Endothelial cell of umbilical vein (primary cell): ENCODE data around the gene SESN3. TPM values are rescaled to one million over a fixed set of nuclear protein-coding genes. Genes with fewer than 3 reads are reported as not detected.

Experiments
- BruUV-seq: library from RNA; stranded (reverse); fragments of 400-500 nt; replicated peaks from 2 replicates; lab custom pipeline; 2021; lab: Mats Ljungman, UMichigan
- CTCF ChIA-PET: fragments of 300-600, 350-600 bp; sonication (Branson Sonifier 250); formaldehyde crosslinking; loops from one replicate; lab custom pipeline; 2021; ENCODE audit warnings: antibody characterized with exemption, inconsistent platforms; lab: Charles Lee
- POLR2A ChIA-PET: fragments of 300-600, 350-600 bp; sonication (Branson Sonifier 250); formaldehyde crosslinking; loops from one replicate; lab custom pipeline; 2021; ENCODE audit warnings: antibody characterized with exemption, inconsistent platforms; lab: Charles Lee
- DNase-seq: peaks from one replicate; pipeline ENCODE4 v3.0.0-alpha.2; 2011; ENCODE audit warnings: low read depth, low spot score
- FAIRE-seq: peaks from 2 replicates; lab custom pipeline; 2011; peaks lifted over from hg19 to GRCh38; lab: Jason Lieb, UNC
- H2AFZ ChIP-seq: 2 replicates; pipeline ENCODE4 v1.6.0; 2012; ENCODE audit warnings: low read depth, low read length, control low read depth, inconsistent platforms
- H3K27ac ChIP-seq: 2 replicates; pipeline ENCODE4 v1.5.1; 2011; ENCODE audit warnings: low read depth, mild to moderate bottlenecking, control low read depth, low read length, moderate library complexity; ENCODE audit not compliant: insufficient read depth
- H3K27me3 ChIP-seq, 2 experiments: 2 replicates each; pipeline versions ENCODE4 v1.6.0 to v1.6.1; 2011; ENCODE audit warnings: low read length in 2 of 2, mixed read lengths in 1 of 2; ENCODE audit not compliant: control insufficient read depth in 2 of 2, insufficient read depth in 2 of 2
- H3K36me3 ChIP-seq, 2 experiments: 2 replicates in 1 of 2; 3 replicates in 1 of 2; pipeline ENCODE4 v1.5.1; 2011; ENCODE audit warnings: low read length in 2 of 2, mild to moderate bottlenecking in 1 of 2, moderate library complexity in 1 of 2; ENCODE audit not compliant: control insufficient read depth in 2 of 2, insufficient read depth in 2 of 2; ENCODE audit errors: extremely low read depth in 1 of 2
- H3K4me1 ChIP-seq: 3 replicates; pipeline ENCODE4 v1.5.1; 2011; ENCODE audit warnings: mild to moderate bottlenecking, low read length; ENCODE audit not compliant: control insufficient read depth, insufficient read depth; ENCODE audit errors: extremely low read depth
- H3K4me2 ChIP-seq: 2 replicates; pipeline ENCODE4 v1.6.1; 2011; ENCODE audit warnings: low read length, control low read depth, mixed read lengths; ENCODE audit not compliant: insufficient read depth
- H3K4me3 ChIP-seq, 3 experiments: fragments of 200-600 bp in 1 of 3; sonication (generic), shearing (Covaris generic) in 1 of 3; replicated peaks in 1 of 3; 2 replicates each; pipeline ENCODE4 v1.5.1; 2011 to 2016; ENCODE audit warnings: control low read depth in 3 of 3, low read length in 3 of 3, mild to moderate bottlenecking in 2 of 3, inconsistent platforms in 1 of 3, low read depth in 1 of 3, moderate library complexity in 1 of 3; ENCODE audit not compliant: insufficient read depth in 1 of 3
- H3K79me2 ChIP-seq: 2 replicates; pipeline ENCODE4 v1.6.0; 2012; ENCODE audit warnings: low read length, inconsistent platforms; ENCODE audit not compliant: control insufficient read depth, insufficient read depth
- H3K9ac ChIP-seq: replicated peaks from 2 replicates; pipeline ENCODE3; 2011; ENCODE audit warnings: low read length, control low read depth; ENCODE audit not compliant: insufficient read depth; ENCODE audit errors: extremely low read depth
- H3K9me1 ChIP-seq: replicated peaks from 3 replicates; pipeline ENCODE4 v1.6.0; 2011; ENCODE audit warnings: mild to moderate bottlenecking, low read length; ENCODE audit not compliant: control insufficient read depth, insufficient read depth; ENCODE audit errors: extremely low read depth
- H3K9me3 ChIP-seq: replicated peaks from 2 replicates; pipeline ENCODE4 v1.5.1; 2012; ENCODE audit warnings: low read length, inconsistent platforms; ENCODE audit not compliant: control insufficient read depth, insufficient read depth
- H4K20me1 ChIP-seq: replicated peaks from 2 replicates; pipeline ENCODE3; 2011; ENCODE audit warnings: mild to moderate bottlenecking, low read length; ENCODE audit not compliant: control insufficient read depth, insufficient read depth; ENCODE audit errors: extremely low read depth
- CTCF ChIP-seq, 2 donors: IDR thresholded peaks; 1 replicate in 1 of 2; 2 replicates in 1 of 2; pipeline ENCODE4 v1.5.1; 2011; ENCODE audit warnings: low read length in 2 of 2, mild to moderate bottlenecking in 2 of 2, moderate library complexity in 2 of 2, control low read depth in 1 of 2, inconsistent platforms in 1 of 2, low read depth in 1 of 2; ENCODE audit not compliant: insufficient read depth in 1 of 2; ENCODE audit errors: extremely low read depth in 1 of 2
- FOS ChIP-seq: IDR thresholded peaks from 2 replicates; pipeline ENCODE4 v1.6.1; 2011; ENCODE audit warnings: mild to moderate bottlenecking, low read length, moderate library complexity, borderline replicate concordance; ENCODE audit not compliant: insufficient read depth
- GATA2 ChIP-seq: IDR thresholded peaks from 2 replicates; pipeline ENCODE4 v1.7.0; 2011; ENCODE audit warnings: low read depth, mild to moderate bottlenecking, moderate library complexity, mixed read lengths, low read length; ENCODE audit not compliant: insufficient read length, insufficient read depth
- JUN ChIP-seq: IDR thresholded peaks from 2 replicates; pipeline ENCODE4 v1.6.1; 2011; ENCODE audit warnings: borderline replicate concordance, low read depth; ENCODE audit not compliant: insufficient read length, insufficient read depth
- MAX ChIP-seq: IDR thresholded peaks from 2 replicates; pipeline ENCODE4 v1.6.1; 2011; ENCODE audit not compliant: insufficient read depth, insufficient read length
- MYC ChIP-seq: IDR thresholded peaks from one replicate; pipeline ENCODE4 v1.6.1; 2011; ENCODE audit warnings: mild to moderate bottlenecking, low read depth, low read length
- POLR2A ChIP-seq: IDR thresholded peaks from 2 replicates; pipeline ENCODE4 v1.6.1; 2012; ENCODE audit warnings: low read depth, mild to moderate bottlenecking, control low read depth, low read length
- POLR2AphosphoS5 ChIP-seq: IDR thresholded peaks from 2 replicates; pipeline ENCODE4 v1.6.1; 2012; ENCODE audit warnings: low read depth, mild to moderate bottlenecking, control low read depth, low read length, moderate library complexity; ENCODE audit not compliant: insufficient read depth
- dilution Hi-C: fragments of 300-500 bp; cut with MboI; formaldehyde crosslinking; loops from one replicate; pipeline ENCODE4 v1.15.0; 2019; ENCODE audit warnings: low sequenced_read_pairs; ENCODE audit not compliant: extremely low pct_ligation_motif_present
- intact Hi-C: fragments of 100-400 bp; cut with micrococcal nuclease; formaldehyde crosslinking; loops from one replicate; pipeline ENCODE4 v1.10.0; 2022
- polyA plus RNA-seq, 4 experiments: library from polyadenylated mRNA; depleted of rRNA in 3 of 4; stranded (reverse) in 3 of 4; unstranded in 1 of 4; fragments of >200 nt; gene quantifications; 2 replicates each; pipeline versions ENCODE4 v1.2.1 to v1.2.3, GENCODE V29; 2011 to 2012; ENCODE audit warnings: missing spikeins in 1 of 4
- total RNA-seq: library from RNA; stranded (reverse); gene quantifications from 2 replicates; pipeline ENCODE4 v1.2.3, GENCODE V29; 2021

SESN3 gene
- total and polyA plus RNA-seq, 2 donors (not counting 3 experiments of a cell fraction or from before 2014, with no cell fraction given) = 1.6 to 6.9 TPM

GRCh38 chr11:95142431-95142830 lies 88.6 kb downstream of the SESN3 start:
- no peak overlapping the region for H3K27ac ChIP-seq
- H4K20me1 ChIP-seq = no peaks in the 10 kb centered on the region
- H3K4me1 ChIP-seq = peaks cover 26% of the 10 kb centered on the region
- H3K27me3 ChIP-seq = no peaks in the 10 kb centered on the region
- no peak overlapping the region for H3K4me3 ChIP-seq
- no peak overlapping the region for H2AFZ ChIP-seq
- ChIA-PET CTCF (interaction anchor here (1.6 to 1.7 kb wide), 2 partner anchors 9 to 74 kb away, joined by 3 to 6 read pairs; no protein-coding TSS in a partner anchor), POLR2A (no interaction called here)
- intact Hi-C loops = no loop called here
- no peak for TF ChIP-seq JUN
- no peak for TF ChIP-seq GATA2
- no peak for TF ChIP-seq POLR2A
- TF ChIP-seq MYC = no peak
- TF ChIP-seq CTCF (IDR thresholded peaks at IDR 0.05; ENCODE audit: extremely low read depth in 1 of 2, insufficient read depth in 1 of 2, low read depth in 1 of 2, low read length in 2 of 2) = no peak
- TF ChIP-seq MAX = no peak
- TF ChIP-seq FOS = no peak
- no peak for TF ChIP-seq POLR2AphosphoS5
- H3K9me3 ChIP-seq = no peaks in the 10 kb centered on the region
- H3K9me1 ChIP-seq = no peaks in the 10 kb centered on the region
- no peak overlapping the region for H3K9ac ChIP-seq
- BruUV-seq = no TSS peak
- H3K79me2 ChIP-seq = no peaks in the 10 kb centered on the region
- DNase-seq = no peak
- H3K36me3 ChIP-seq = no peaks in the 10 kb centered on the region
- no peak for FAIRE-seq
- dilution Hi-C loops = no loop called here
- H3K4me2 ChIP-seq = no peak overlapping the region
